GM19452 (cell line): Measurements from ENCODE around the gene TIMM22.
A peak's percentile ranks its signal among the peaks of the same experiment; 100 is the strongest.
"Not testable (repeated sequence)": the region's sequence is repeated elsewhere in the genome, so short reads cannot be mapped to it uniquely, and the experiment has no call there.

Experiments used
- ATAC-seq: cut with Tn5 transposase; IDR thresholded peaks from one replicate; pipeline ENCODE4 v1.9.1; 2021; ENCODE audit not compliant: unreplicated experiment

TIMM22 gene

GRCh38 chr17:996554-997344 lies at the start of gene TIMM22:
TIMM22 (plus strand) TSS chr17:997129; CDS start chr17:997143, 14 bp downstream.
- ATAC-seq = peak; percentile 90

GRCh38 chr17:948284-948852 lies 48.6 kb upstream of the TIMM22 start:
- ATAC-seq = no peak

- ATAC-seq = no peak
Measured at GRCh38 chr17:949623-950303, 47.2 kb upstream of the TIMM22 start.

- no peak for ATAC-seq
Measured at GRCh38 chr17:951325-952132, 45.4 kb upstream of the TIMM22 start.

GRCh38 chr17:952592-952991 lies 44.3 kb upstream of the TIMM22 start:
- ATAC-seq = not testable (repeated sequence)

GRCh38 chr17:953767-954166 lies 43.2 kb upstream of the TIMM22 start:
- no peak for ATAC-seq

GRCh38 chr17:954431-955164 lies 42.3 kb upstream of the TIMM22 start:
- no peak for ATAC-seq

- no peak for ATAC-seq
Measured at GRCh38 chr17:956905-957304, 40.0 kb upstream of the TIMM22 start.

GRCh38 chr17:957856-958421 lies 39.0 kb upstream of the TIMM22 start:
- no peak for ATAC-seq

- ATAC-seq = no peak
Measured at GRCh38 chr17:958712-959451, 38.0 kb upstream of the TIMM22 start.

GRCh38 chr17:962166-962565 lies 34.8 kb upstream of the TIMM22 start:
- ATAC-seq = no peak

GRCh38 chr17:962670-963069 lies 34.3 kb upstream of the TIMM22 start:
- ATAC-seq = no peak

GRCh38 chr17:964876-965275 lies 32.1 kb upstream of the TIMM22 start:
- ATAC-seq = no peak

GRCh38 chr17:965311-965989 lies 31.5 kb upstream of the TIMM22 start:
- no peak for ATAC-seq

GRCh38 chr17:967122-967521 lies 29.8 kb upstream of the TIMM22 start:
- ATAC-seq = no peak

GRCh38 chr17:968812-969730 lies 27.9 kb upstream of the TIMM22 start:
- ATAC-seq = no peak

GRCh38 chr17:969811-970355 lies 27.0 kb upstream of the TIMM22 start:
- no peak for ATAC-seq

GRCh38 chr17:970364-970763 lies 26.6 kb upstream of the TIMM22 start:
- ATAC-seq = no peak
